Bone marrow (tissue), 2 donors: ENCODE measurements around the gene CD200.

ENCODE experiments used
- DNase-seq, 2 donors: peaks; one replicate each; lab custom pipeline; 2025; lab: John Stamatoyannopoulos, UW

Gene CD200

DNA sequence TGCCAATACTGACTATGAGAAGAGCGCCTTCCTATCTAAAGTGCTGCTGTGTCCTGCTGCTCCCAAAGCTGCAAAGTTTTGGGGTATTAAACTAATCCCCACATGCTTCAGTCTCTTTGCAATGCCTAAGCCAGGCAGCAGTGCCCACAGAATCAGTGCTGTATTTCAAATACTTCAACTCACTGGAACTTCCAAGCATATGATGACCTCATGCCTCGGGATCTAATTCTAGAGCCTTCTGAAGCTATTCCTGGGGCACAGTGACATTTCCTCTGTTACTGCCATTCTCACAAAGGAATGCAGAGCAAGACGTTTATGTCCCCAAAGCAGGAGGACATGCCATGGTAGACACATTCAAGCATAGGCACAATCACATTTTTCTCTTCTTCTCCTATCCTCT lies 78.5 kb downstream of the CD200 start:
- no peak for DNase-seq
